ENCODE measurements around the gene MED23.
A peak's percentile ranks its signal among the peaks of the same experiment; 100 is the strongest.
"Not testable (repeated sequence)": the region's sequence is repeated elsewhere in the genome, so short reads cannot be mapped to it uniquely, and the experiment has no call there.

Gene MED23

GRCh38 chr6:131574686-131575085 lies 53.4 kb downstream of the MED23 start:
- no peak for DNase-seq

GRCh38 chr6:131574133-131574532 lies 53.9 kb downstream of the MED23 start:
- no peak for DNase-seq

- no peak for DNase-seq
These were observed 55.2 kb downstream of the MED23 start, which contains the start of gene ARG1 for GRCh38 chr6:131572686-131573415. ARG1 (plus strand) TSS chr6:131573226; CDS start chr6:131573283, 57 bp downstream.

- no peak for DNase-seq
These were observed 59.3 kb downstream of the MED23 start for GRCh38 chr6:131568726-131569125.

GRCh38 chr6:131565056-131565455 lies 63.0 kb downstream of the MED23 start:
- no peak for DNase-seq

- DNase-seq, result no peak
These were observed 65.9 kb downstream of the MED23 start for GRCh38 chr6:131561925-131562707.

GRCh38 chr6:131558922-131559321 lies 69.1 kb downstream of the MED23 start:
- no peak for DNase-seq

- DNase-seq, result no peak
These were observed 72.0 kb downstream of the MED23 start for GRCh38 chr6:131555992-131556391.

- no peak for DNase-seq
These were observed 75.5 kb downstream of the MED23 start for GRCh38 chr6:131552572-131552971.

GRCh38 chr6:131551902-131552301 lies 76.1 kb downstream of the MED23 start:
- DNase-seq, result no peak

GRCh38 chr6:131549811-131550210 lies 78.2 kb downstream of the MED23 start:
- no peak for DNase-seq

- no peak for DNase-seq
These were observed 79.6 kb downstream of the MED23 start for GRCh38 chr6:131548441-131548840.

GRCh38 chr6:131547488-131547887 lies 80.6 kb downstream of the MED23 start:
- DNase-seq, result no peak

- no peak for DNase-seq
These were observed 82.7 kb downstream of the MED23 start for GRCh38 chr6:131545317-131545716.

GRCh38 chr6:131538615-131539014 lies 89.4 kb downstream of the MED23 start:
- not testable (repeated sequence) for DNase-seq

GRCh38 chr6:131532580-131533039 lies 95.4 kb downstream of the MED23 start:
- DNase-seq, result no peak

GRCh38 chr6:131531681-131532080 lies 96.4 kb downstream of the MED23 start:
- not testable (repeated sequence) for DNase-seq

- DNase-seq, result not testable (repeated sequence)
These were observed 97.1 kb downstream of the MED23 start for GRCh38 chr6:131530936-131531335.

- DNase-seq, result no peak
These were observed 103.2 kb downstream of the MED23 start for GRCh38 chr6:131524695-131525336.

- peak in 1 of 14 donors; percentile 4 for DNase-seq
These were observed 103.9 kb downstream of the MED23 start for GRCh38 chr6:131523988-131524673.
